ENCODE measurements around the gene CHAMP1. TPM values are rescaled to one million over a fixed set of nuclear protein-coding genes. Genes with fewer than 3 reads are reported as not detected.

CHAMP1 gene
- total RNA-seq, 4 donors from 2014 or later = 10.0 to 26.8 (median 16.3) TPM

DNA sequence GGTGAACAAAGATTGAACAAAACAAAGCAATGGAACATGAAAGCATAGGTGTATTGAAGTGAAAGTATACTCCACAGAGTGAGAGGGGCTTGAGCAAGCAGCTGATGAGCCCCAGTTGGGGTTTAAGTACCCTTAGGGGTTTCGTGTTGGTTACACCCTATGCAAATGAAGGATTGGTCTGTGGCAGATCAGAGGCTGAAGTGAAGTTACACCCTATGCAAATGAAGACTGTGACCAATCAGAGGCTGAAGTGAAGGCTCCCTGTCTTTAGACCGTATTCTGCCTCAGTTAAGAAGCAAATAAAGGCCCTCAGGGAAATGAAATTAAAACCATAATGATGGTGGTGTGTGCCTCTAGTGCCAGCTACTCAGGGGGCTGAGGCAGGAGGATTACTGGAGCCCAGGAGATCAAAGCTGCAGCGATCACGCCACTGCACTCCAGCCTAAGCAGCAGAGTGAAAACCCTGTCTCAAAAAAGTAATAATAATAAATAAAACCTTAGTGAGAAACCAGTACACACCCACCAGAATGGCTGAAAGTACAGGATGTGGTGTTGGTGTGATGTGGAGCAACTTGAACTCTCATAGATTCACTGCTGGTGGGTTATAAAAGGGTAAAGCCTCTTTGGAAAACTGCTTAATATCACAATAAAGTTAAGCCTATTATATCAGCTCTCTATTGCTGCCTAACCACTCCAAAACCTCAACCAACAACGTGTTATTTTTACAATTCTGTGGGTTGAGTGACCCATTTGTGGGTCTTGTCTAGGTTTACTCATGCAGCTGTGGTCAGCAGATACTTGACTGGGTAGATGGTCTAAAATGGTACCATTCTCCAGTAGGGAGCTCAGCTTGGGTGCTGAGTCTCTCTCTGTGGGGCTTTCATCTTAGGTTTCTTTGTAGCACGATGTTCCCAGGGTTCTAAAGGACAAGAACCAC lies 45.7 kb upstream of the CHAMP1 start:
- TF ChIP-seq EP300 (IDR thresholded peaks at IDR 0.05) (no peak), POLR2AphosphoS5 (IDR thresholded peaks at IDR 0.05) (no peak)
- TF ChIP-seq, protein P1, sequence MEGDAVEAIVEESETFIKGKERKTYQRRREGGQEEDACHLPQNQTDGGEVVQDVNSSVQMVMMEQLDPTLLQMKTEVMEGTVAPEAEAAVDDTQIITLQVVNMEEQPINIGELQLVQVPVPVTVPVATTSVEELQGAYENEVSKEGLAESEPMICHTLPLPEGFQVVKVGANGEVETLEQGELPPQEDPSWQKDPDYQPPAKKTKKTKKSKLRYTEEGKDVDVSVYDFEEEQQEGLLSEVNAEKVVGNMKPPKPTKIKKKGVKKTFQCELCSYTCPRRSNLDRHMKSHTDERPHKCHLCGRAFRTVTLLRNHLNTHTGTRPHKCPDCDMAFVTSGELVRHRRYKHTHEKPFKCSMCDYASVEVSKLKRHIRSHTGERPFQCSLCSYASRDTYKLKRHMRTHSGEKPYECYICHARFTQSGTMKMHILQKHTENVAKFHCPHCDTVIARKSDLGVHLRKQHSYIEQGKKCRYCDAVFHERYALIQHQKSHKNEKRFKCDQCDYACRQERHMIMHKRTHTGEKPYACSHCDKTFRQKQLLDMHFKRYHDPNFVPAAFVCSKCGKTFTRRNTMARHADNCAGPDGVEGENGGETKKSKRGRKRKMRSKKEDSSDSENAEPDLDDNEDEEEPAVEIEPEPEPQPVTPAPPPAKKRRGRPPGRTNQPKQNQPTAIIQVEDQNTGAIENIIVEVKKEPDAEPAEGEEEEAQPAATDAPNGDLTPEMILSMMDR (IDR thresholded peaks at IDR 0.05) = no peak
- intact Hi-C loops (cut with DNase I) = no loop called here
- H3K36me3 ChIP-seq = peaks cover 58 to 93% (median 87%) of the 10 kb centered on the region in 4 donors
- 94% methylated on average over 6 of the region's 6 CpGs for WGBS
- no peak overlapping the region for H3K27ac ChIP-seq (replicated peaks in 1 of 4)
- no peak for DNase-seq (ENCODE audit: extremely low spot score)
- H3K9me3 ChIP-seq = no peaks in the 10 kb centered on the region
- H3K4me1 ChIP-seq = no peaks in the 10 kb centered on the region
- no peak overlapping the region for H3K4me3 ChIP-seq
- H3K27me3 ChIP-seq = no peaks in the 10 kb centered on the region

DNA sequence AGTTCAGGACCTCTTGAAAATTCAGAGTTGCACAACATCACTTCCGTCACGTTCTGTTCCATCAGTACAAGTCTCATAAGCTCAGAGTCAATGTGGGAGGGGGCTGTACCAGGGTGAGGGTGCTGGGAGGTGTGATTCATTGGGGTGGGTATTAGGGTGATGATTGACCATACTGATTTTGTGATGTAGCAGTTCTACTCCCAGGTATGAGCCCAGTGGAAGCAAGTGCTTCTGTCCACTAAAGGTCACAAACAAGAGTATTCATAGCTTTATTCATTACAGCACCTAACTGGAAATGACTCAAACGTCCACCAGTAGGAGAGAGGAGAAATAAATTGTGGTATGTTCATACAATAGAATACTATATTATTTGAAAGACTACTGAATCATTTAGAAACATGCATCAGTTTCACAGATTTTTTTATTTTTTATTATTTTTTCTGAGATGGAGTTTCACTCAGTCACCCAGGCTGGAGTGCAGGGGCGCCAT lies 45.0 kb upstream of the CHAMP1 start:
- H3K27ac ChIP-seq (replicated peaks in 1 of 4) = no peak overlapping the region
- TF ChIP-seq POLR2A (IDR thresholded peaks at IDR 0.05; ENCODE audit: low read depth) (no peak), EP300 (IDR thresholded peaks at IDR 0.05) (no peak), POLR2AphosphoS5 (IDR thresholded peaks at IDR 0.05) (no peak)
- TF ChIP-seq, protein P1 (IDR thresholded peaks at IDR 0.05) = no peak
- intact Hi-C loops (cut with DNase I) = no loop called here
- H3K9me3 ChIP-seq = no peaks in the 10 kb centered on the region
- WGBS = 86% methylated on average over 4 of the region's 4 CpGs
- no peaks in the 10 kb centered on the region for H3K4me1 ChIP-seq
- peaks cover 51 to 92% (median 85%) of the 10 kb centered on the region in 4 donors for H3K36me3 ChIP-seq
- no peaks in the 10 kb centered on the region for H3K27me3 ChIP-seq
- DNase-seq (ENCODE audit: extremely low spot score) = no peak
- no peak overlapping the region for H3K4me3 ChIP-seq

DNA sequence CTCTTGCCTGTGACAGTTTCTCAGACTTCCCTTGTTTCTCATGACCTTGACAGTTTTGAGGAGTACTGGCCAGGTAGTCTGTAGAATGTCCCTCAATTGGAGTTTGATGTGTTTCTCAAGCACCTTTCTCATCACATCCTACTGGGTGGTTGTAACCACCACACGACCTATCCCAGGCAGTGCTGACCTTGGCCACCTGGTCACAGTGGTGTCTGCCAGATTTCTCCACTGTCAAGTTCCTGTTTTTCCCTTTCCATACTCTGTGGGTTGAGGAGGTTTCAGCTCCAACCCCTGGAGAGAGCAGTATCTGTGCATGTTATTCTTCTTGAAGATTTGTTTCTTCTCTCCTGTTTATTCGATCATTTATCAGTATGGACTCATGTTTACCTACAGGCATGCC lies 41.3 kb upstream of the CHAMP1 start:
- peaks cover 26 to 82% (median 68%) of the 10 kb centered on the region in 4 donors for H3K36me3 ChIP-seq
- H3K27ac ChIP-seq (replicated peaks in 1 of 4) = no peak overlapping the region
- no peak for TF ChIP-seq POLR2AphosphoS5 (IDR thresholded peaks at IDR 0.05)
- TF ChIP-seq EP300 (IDR thresholded peaks at IDR 0.05) = no peak
- no peak for TF ChIP-seq POLR2A (IDR thresholded peaks at IDR 0.05; ENCODE audit: low read depth)
- TF ChIP-seq, protein P1 (IDR thresholded peaks at IDR 0.05) = no peak
- H3K27me3 ChIP-seq = no peaks in the 10 kb centered on the region
- H3K9me3 ChIP-seq = no peaks in the 10 kb centered on the region
- H3K4me3 ChIP-seq = no peak overlapping the region
- WGBS = 82% methylated on average over 2 of the region's 2 CpGs
- DNase-seq (ENCODE audit: extremely low spot score) = no peak
- intact Hi-C loops (cut with DNase I) = no loop called here
- no peaks in the 10 kb centered on the region for H3K4me1 ChIP-seq

DNA sequence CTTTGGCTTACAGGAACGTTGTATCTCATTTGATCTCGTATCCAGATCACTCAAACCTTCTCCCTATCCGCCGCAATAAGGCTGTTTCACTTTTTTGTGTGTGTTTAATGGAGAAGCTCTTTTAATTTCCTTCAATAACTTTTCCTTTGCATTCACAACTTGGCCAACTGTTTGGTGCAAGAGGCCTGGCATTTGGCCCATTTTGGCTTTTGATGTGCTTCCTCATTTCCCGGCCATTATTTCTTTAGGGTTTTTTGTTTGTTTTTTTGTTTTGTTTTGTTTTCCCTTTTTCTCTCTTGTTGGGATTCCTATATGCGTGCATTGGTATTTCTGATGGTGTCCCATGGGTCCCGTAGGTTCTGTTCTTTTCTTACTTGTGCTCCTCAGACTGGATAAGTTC lies 39.0 kb upstream of the CHAMP1 start:
- intact Hi-C loops (cut with DNase I) = no loop called here
- no peak for DNase-seq (ENCODE audit: extremely low spot score)
- Histone ChIP-seq H3K4me1 (peaks cover 1 to 5% (median 2%) of the 10 kb centered on the region in 4 donors), H3K4me3 (no peak overlapping the region), H3K27ac (replicated peaks in 1 of 4) (no peak overlapping the region), H3K27me3 (no peaks in the 10 kb centered on the region), H3K9me3 (no peaks in the 10 kb centered on the region), H3K36me3 (peaks cover 11 to 61% (median 47%) of the 10 kb centered on the region in 4 donors)
- TF ChIP-seq, protein P1 (IDR thresholded peaks at IDR 0.05) = no peak
- TF ChIP-seq POLR2A (IDR thresholded peaks at IDR 0.05; ENCODE audit: low read depth) = no peak
- WGBS = 84% methylated on average over 7 of the region's 7 CpGs

All from esophagus muscularis mucosa (tissue), 4 donors.